Measurements from ENCODE around the gene PDZD2.

- TF ChIP-seq ZNF331 (CRISPR knock-in tag; IDR thresholded peaks at IDR 0.05; ENCODE audit: low read depth) (no peak), POLR2AphosphoS5 (IDR thresholded peaks at IDR 0.05; ENCODE audit: low read depth) (no peak), EZH2phosphoT487 (IDR thresholded peaks at IDR 0.05; ENCODE audit: unreplicated experiment) (no peak), EZH2 (IDR thresholded peaks at IDR 0.05; ENCODE audit: low read depth, unreplicated experiment) (no peak), STAT1 (IDR thresholded peaks at IDR 0.05; ENCODE audit: unreplicated experiment) (no peak), CREB1 (CRISPR knock-in tag; IDR thresholded peaks at IDR 0.05; ENCODE audit: low read depth) (no peak)
- TF ChIP-seq, protein P1, sequence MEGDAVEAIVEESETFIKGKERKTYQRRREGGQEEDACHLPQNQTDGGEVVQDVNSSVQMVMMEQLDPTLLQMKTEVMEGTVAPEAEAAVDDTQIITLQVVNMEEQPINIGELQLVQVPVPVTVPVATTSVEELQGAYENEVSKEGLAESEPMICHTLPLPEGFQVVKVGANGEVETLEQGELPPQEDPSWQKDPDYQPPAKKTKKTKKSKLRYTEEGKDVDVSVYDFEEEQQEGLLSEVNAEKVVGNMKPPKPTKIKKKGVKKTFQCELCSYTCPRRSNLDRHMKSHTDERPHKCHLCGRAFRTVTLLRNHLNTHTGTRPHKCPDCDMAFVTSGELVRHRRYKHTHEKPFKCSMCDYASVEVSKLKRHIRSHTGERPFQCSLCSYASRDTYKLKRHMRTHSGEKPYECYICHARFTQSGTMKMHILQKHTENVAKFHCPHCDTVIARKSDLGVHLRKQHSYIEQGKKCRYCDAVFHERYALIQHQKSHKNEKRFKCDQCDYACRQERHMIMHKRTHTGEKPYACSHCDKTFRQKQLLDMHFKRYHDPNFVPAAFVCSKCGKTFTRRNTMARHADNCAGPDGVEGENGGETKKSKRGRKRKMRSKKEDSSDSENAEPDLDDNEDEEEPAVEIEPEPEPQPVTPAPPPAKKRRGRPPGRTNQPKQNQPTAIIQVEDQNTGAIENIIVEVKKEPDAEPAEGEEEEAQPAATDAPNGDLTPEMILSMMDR (conservative IDR thresholded peaks at IDR 0.05; ENCODE audit: low read depth in 2 of 2) = no peak
These were observed 68.4 kb downstream of the PDZD2 start for GRCh38 chr5:31707329-31707728.

All from GM23338 (cell line).